HG03439 (cell line): Measurements from ENCODE around the gene ASMTL.

Source experiments
- ATAC-seq: cut with Tn5 transposase; IDR thresholded peaks from one replicate; pipeline ENCODE4 v1.9.1; 2021; ENCODE audit warnings: mild to moderate bottlenecking, moderate library complexity; ENCODE audit not compliant: unreplicated experiment

The ASMTL gene

DNA sequence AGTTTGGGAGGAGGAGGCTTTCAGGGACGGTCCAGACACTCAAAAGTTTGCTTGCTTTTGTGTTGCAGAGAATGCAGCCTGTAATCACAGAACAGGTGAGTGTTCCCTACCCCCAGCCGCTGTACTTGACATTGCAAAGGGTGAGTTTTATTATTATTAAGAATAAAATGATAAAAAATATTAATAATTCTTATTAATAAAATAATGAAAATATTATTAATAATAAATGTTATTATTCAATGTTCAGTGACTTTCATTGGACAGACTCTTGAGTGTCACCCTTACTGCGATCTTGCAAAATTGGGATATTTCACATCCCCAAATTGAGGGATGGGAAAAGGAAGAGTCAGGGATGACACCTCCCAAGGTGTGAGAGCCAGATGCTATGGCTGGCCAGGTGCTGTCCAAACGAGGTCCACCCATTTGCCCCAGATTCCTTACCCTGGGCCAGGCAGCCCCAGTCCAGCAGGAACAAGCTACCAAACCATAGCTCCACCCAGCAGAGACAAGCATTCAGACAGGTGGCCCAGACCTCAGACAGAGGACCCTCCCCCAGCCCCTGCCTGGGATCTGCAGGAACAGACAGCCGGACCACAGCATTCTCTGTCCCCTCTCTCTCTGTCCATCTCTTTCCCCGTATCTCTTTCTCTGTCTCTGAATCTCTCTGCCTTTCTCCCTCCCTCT, 93.8 kb downstream of the ASMTL start:
- no peak for ATAC-seq

DNA sequence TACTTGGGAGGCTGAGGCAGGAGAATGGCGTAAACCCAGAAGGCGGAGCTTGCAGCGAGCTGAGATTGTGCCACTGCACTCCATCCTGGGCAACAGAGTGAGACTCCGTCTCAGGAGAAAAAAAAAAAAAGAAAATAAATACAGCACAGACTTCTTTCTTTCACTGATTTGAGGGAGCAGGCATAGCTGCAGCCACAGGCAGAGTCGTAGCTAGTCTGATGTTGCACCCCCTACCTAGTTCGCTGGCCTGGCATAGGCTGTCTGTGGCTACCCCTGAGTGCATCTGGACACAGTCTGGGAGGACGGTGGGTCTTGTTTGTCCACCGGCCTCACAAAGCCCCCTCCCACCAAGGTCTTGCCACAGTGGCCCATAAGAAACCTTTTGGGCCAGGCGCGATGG, 94.7 kb downstream of the ASMTL start:
- no peak for ATAC-seq

DNA sequence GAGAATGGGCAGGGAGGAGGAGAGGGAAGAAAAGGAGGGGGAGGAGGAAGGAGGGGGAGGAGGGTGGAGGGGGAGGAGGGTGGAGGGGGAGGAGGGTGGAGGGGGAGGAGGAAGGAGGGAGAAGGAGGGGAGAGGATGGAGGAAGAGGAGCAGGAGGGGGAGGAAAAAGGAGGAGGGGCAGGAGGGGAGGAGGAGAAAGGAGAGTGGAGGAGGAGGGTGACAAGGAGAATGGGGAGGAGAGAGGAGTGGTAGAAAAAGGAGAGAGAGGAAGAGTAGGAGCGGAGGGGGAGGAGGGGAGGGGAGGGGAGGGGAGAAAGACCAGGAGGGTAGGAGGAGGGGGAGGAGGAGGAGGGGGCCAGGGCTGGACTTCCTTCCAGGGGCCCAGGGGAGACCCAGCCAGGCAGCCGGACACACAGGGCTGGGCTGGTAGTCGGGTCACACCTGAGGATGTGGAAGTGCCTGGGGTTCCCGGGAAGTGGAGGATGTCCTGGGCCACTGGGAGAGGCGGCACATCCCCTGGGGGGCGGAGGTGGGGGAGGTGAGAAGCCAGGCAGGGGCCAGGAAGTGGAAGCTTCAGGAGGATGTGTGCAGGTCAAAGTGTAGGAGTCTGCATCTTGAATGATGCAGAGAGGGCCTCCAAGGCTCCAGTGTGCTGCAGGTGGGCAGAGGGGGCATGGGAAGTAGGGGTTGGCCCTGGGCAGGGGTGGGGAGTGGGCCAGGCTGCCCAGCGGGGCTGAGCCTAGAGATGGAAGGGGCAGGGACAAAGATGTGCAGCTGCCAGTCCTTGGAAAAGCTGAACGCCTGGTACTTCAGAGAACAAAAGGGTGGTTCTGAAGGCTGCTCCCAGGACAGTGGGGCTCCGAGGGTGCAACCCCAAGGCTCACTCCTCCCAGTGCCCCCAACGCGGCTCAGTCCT, 97.3 kb downstream of the ASMTL start:
- no peak for ATAC-seq

DNA sequence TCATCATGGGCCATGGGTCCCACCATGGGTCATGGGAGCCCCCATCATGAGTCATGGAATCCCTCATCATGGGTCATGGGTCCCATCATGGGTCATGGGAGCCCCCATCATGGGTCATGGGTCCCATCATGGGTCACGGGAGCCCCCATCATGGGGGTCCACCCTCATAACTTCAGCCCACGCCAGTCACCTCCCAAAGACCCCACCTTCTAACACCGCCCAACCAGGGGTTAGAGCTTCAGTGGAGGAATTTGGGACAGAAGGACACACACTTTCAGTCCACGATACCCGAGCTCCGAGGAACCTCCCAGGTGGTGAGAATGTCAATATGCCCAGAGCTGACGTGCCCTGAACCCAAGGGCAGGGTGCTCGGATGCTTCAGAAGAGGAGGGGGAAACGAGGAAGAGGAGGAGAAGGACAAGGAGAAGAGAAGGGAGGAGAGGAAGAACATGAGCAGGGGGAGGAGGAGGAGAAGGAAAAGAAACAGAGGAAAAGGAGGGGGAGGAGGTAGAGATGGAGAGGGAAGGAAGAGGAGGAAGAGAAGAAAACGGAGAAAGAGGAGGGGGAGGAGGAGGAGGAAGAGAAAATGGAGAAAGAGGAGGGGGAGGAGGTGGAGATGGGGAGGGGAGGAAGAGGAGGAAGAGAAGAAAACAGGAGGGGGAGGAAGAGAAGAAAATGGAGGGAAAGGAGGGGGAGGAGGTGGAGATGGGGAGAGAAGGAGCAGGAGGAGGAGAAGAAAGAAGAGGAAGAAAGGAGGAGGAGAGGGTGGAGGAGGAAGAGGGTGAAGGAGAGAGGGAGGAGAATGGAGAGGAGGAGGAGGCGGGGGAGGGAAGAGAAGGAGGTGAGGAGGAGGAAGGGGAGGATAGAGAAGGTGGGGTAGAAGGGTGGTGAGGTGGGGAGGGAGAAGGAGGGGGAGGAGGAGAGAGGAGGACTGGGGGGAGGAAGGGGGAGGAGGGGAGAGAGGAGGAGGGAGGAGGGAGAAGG, 98.4 kb downstream of the ASMTL start:
- ATAC-seq = no peak
